Mucosa of descending colon (tissue), 3 donors: ENCODE data around the gene ATP13A4. TPM values are rescaled to one million over a fixed set of nuclear protein-coding genes. Genes with fewer than 3 reads are reported as not detected.
A peak's percentile ranks its signal among the peaks of the same experiment; 100 is the strongest.

Experiments
- ATAC-seq: fragments of 200-7000 bp; cut with Tn5 transposase; one replicate; pipeline ENCODE4 v1.9.1; 2020; ENCODE audit warnings: mild to moderate bottlenecking, moderate library complexity
- DNase-seq, 3 donors: peaks; one replicate each; pipeline ENCODE4 v3.0.0-alpha.2; 2020
- H3K36me3 ChIP-seq: fragments of 200-600 bp; one replicate; pipeline ENCODE4 v1.8.0; 2021; ENCODE audit warnings: low read depth, mild to moderate bottlenecking
- H3K4me1 ChIP-seq: fragments of 200-600 bp; one replicate; pipeline ENCODE4 v1.8.0; 2021; ENCODE audit warnings: low read depth, mild to moderate bottlenecking
- H3K4me3 ChIP-seq: fragments of 200-600 bp; one replicate; pipeline ENCODE4 v1.8.0; 2021; ENCODE audit warnings: mild to moderate bottlenecking
- H3K9me3 ChIP-seq: fragments of 200-600 bp; one replicate; pipeline ENCODE4 v1.8.0; 2021; ENCODE audit warnings: mild to moderate bottlenecking
- intact Hi-C, 2 donors: fragments of 100-400 bp; cut with DNase I in 1 of 2; cut with micrococcal nuclease in 1 of 2; formaldehyde crosslinking; loops; one replicate each; pipeline versions ENCODE4 v1.11.0 to v1.11.1; 2022; cut with DNase I, micrococcal nuclease
- total RNA-seq, 3 donors: library from RNA; stranded (reverse); fragmentation: NEBNext Ultra II Directional in 2 of 3; extraction: Animal tissue kit (Norgen Biotek cat#: 25700) in 2 of 3; gene quantifications; one replicate each; pipeline versions ENCODE4 v1.2.1 to v1.2.4, GENCODE V29; 2021 to 2023
- TF ChIP-seq, protein P1 (sequence below): fragments of 200-600 bp; IDR thresholded peaks from one replicate; pipeline ENCODE4 v1.8.0; 2022; ENCODE audit warnings: antibody characterized with exemption, mild to moderate bottlenecking
- donor health status: DM: no; HTN: no; CAD: no; lungs with moderate emphysema.
- donor health status: DM: no; HTN: no; CAD: no.
- donor health status: DM: no; HTN: yes; CAD: no.

The ATP13A4 gene
- total RNA-seq, 3 donors from 2014 or later = 7.3 to 33.6 (median 19.1) TPM

DNA sequence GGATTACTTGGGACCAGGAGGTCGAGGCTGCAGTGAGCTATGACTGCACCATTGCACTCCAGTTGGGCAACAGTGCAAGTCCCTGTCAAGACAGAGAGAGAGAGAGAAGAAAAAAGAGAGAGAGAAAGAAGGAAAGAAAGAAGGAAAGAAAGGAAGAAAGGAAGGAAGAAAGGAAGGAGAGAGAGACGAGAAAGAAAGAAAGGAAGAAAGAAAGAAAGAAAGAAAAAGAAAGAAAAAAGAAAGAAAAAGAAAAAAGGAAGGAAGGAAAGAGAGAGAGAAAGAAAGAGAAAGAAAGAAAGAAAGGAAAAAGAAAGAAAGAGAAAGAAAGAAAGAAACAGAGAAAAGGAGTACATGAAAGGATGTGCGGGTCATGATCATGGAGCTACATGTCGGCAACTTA is 80.2 kb downstream of the ATP13A4 start:
- Histone ChIP-seq H3K9me3 (no peaks in the 10 kb centered on the region), H3K4me3 (no peak overlapping the region), H3K4me1 (no peaks in the 10 kb centered on the region), H3K36me3 (no peaks in the 10 kb centered on the region)
- TF ChIP-seq, protein P1, sequence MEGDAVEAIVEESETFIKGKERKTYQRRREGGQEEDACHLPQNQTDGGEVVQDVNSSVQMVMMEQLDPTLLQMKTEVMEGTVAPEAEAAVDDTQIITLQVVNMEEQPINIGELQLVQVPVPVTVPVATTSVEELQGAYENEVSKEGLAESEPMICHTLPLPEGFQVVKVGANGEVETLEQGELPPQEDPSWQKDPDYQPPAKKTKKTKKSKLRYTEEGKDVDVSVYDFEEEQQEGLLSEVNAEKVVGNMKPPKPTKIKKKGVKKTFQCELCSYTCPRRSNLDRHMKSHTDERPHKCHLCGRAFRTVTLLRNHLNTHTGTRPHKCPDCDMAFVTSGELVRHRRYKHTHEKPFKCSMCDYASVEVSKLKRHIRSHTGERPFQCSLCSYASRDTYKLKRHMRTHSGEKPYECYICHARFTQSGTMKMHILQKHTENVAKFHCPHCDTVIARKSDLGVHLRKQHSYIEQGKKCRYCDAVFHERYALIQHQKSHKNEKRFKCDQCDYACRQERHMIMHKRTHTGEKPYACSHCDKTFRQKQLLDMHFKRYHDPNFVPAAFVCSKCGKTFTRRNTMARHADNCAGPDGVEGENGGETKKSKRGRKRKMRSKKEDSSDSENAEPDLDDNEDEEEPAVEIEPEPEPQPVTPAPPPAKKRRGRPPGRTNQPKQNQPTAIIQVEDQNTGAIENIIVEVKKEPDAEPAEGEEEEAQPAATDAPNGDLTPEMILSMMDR = no peak
- no peak for ATAC-seq
- intact Hi-C loops = no loop called here
- no peak for DNase-seq

DNA sequence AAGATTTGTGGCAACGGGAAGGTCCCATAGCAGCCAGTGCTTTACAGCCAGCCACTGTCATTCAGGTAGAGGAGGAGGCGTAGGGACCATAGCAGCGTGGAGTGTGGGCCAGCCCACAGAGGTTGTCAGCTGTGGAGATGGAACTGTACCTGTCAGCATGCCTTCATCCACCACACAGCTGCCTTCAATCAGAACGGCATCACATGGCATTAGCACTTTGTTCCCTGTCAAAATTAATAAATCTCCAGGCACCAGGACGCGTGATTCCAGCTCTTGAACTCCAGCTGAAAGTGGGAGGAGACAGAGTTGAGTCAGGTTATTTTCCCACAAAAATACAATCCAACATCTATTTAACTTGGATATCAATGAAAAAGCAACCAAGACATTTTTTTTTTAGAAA is 84.0 kb downstream of the ATP13A4 start:
- TF ChIP-seq, protein P1 = no peak
- DNase-seq = no peak
- H3K36me3 ChIP-seq = no peaks in the 10 kb centered on the region
- intact Hi-C loops = no loop called here
- peaks cover 5% of the 10 kb centered on the region for H3K4me1 ChIP-seq
- no peak for ATAC-seq
- no peaks in the 10 kb centered on the region for H3K9me3 ChIP-seq
- H3K4me3 ChIP-seq = no peak overlapping the region

DNA sequence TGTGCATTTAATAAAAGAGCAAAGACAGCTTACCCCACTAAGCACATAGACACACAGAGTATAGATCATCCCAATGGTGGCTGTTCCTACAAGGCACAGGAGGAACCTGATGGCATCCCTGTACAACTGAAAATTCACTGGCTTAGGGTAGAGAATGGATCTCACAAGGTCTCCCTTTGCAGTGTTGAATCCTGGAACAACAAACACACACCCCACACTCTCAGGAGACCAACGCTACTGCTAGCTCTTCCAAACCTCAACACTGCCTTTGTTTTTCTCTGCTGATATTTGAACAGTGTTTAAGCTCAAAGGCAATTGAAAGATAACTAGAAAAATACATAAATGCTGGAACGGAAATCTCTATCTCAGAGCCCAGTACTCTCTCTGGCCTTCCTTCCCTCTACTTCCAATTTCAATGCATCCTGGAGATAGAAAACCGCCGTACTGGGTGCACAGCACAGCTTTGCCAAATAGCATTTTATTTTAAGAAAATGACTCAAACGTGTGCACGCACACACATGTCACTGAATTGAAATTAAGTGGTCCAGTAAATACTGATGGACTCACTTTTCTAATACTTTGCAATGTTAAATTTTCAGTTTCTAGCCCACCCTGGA is 88.6 kb downstream of the ATP13A4 start:
- peaks cover 6% of the 10 kb centered on the region for H3K4me1 ChIP-seq
- no peaks in the 10 kb centered on the region for H3K9me3 ChIP-seq
- DNase-seq (peak in 1 of 3 donors; percentile 16), ATAC-seq (peak; percentile 69)
- intact Hi-C loops = no loop called here
- H3K4me3 ChIP-seq = no peak overlapping the region
- TF ChIP-seq, protein P1 = no peak
- no peaks in the 10 kb centered on the region for H3K36me3 ChIP-seq

DNA sequence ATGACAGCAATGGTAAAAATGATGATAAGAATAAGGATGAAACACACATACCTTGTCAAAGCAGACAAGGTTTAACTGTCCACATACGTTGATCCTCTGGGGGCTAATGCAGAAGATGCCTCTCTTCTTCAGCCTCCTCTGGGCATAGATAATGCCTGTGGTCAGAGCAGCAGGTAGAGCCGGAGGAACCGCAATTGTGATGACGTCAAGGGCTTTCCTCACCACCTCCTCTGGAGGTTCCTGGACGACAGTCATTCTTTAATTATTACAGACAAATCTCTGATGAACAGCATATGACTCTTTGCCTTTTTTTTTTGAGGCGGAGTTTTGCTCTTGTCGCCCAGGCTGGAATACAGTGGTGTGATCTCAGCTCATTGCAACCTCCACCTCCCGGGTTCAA is 89.8 kb downstream of the ATP13A4 start:
- H3K4me1 ChIP-seq = peaks cover 6% of the 10 kb centered on the region
- H3K4me3 ChIP-seq = no peak overlapping the region
- no peaks in the 10 kb centered on the region for H3K36me3 ChIP-seq
- no peak for DNase-seq
- TF ChIP-seq, protein P1 = no peak
- H3K9me3 ChIP-seq = no peaks in the 10 kb centered on the region
- intact Hi-C loops = loop anchor here in 1 of 2 donors (5.0 kb wide), 1 partner anchor 97 kb away; no protein-coding TSS in a partner anchor
- ATAC-seq = no peak

DNA sequence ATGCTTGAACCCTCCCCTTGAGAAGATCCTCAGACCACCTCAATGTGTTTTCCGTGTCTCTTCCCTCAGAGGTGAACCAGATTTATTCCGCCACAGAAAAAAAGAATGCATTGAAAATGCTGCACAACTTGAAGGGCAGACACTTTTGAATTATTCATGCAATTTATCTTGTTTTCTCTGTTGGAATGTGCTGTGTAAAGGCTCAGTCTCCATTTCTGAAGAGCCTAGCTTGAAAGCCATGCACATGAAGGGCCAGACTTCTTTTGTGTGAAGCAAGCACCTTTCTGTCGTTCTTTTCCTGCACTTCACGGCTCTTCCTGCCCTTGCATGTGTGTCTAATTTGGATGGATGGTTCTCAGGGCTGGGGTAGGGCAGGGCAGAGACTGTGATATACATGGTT is 97.2 kb downstream of the ATP13A4 start:
- DNase-seq = no peak
- TF ChIP-seq, protein P1 = no peak
- Histone ChIP-seq H3K4me1 (no peaks in the 10 kb centered on the region), H3K9me3 (no peaks in the 10 kb centered on the region), H3K4me3 (no peak overlapping the region), H3K36me3 (no peaks in the 10 kb centered on the region)
- intact Hi-C loops = no loop called here
- ATAC-seq = no peak

DNA sequence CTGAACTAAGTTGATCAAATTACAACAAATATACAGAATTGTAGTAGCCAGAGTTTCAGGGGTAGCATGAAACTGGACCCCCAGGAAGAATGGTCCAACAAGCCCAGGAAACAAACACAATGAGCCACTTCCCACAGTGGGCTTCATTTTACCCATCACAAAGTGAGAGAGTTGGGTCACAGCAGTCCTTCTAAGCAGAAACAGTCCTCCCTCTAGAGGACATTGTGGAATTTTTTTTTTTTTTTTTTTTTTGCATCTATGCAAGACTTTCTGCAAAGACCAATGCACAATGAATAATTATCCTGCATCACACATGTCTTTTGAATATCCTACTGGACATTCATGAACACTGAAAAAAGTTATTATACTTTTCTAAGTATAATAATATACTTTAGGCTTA is 102.4 kb downstream of the ATP13A4 start:
- no peak for ATAC-seq

More for the DNA sequence above, 102.4 kb downstream of the ATP13A4 start:
- TF ChIP-seq, protein P1 = no peak
- no peak for DNase-seq
- intact Hi-C loops = no loop called here
- H3K4me3 ChIP-seq = no peak overlapping the region
- no peaks in the 10 kb centered on the region for H3K9me3 ChIP-seq
- no peaks in the 10 kb centered on the region for H3K36me3 ChIP-seq
- H3K4me1 ChIP-seq = no peaks in the 10 kb centered on the region
